IPS-NIHi7 (cell line): Measurements from ENCODE around the gene ST6GALNAC3.

Source experiments
- DNase-seq: peaks from one replicate; pipeline ENCODE4 v3.0.0; 2012; ENCODE audit warnings: mixed read lengths; ENCODE audit errors: extremely low spot score

The ST6GALNAC3 gene

GRCh38 chr1:76142771-76143540 is 68.4 kb downstream of the ST6GALNAC3 start:
- DNase-seq: no peak

- DNase-seq: no peak
These were observed 69.7 kb downstream of the ST6GALNAC3 start for GRCh38 chr1:76144247-76144646.

GRCh38 chr1:76145332-76145731 is 70.8 kb downstream of the ST6GALNAC3 start:
- DNase-seq: no peak

- DNase-seq: no peak
These were observed 71.6 kb downstream of the ST6GALNAC3 start for GRCh38 chr1:76146184-76146583.

GRCh38 chr1:76147917-76148316 is 73.4 kb downstream of the ST6GALNAC3 start:
- no peak for DNase-seq

- DNase-seq: no peak
These were observed 73.9 kb downstream of the ST6GALNAC3 start for GRCh38 chr1:76148460-76148859.

- no peak for DNase-seq
These were observed 79.3 kb downstream of the ST6GALNAC3 start for GRCh38 chr1:76153841-76154205.

- DNase-seq: peak; percentile 85
These were observed 79.8 kb downstream of the ST6GALNAC3 start for GRCh38 chr1:76154206-76154956.

- no peak for DNase-seq
These were observed 82.4 kb downstream of the ST6GALNAC3 start for GRCh38 chr1:76156987-76157386.

- no peak for DNase-seq
These were observed 83.6 kb downstream of the ST6GALNAC3 start for GRCh38 chr1:76158126-76158525.

GRCh38 chr1:76160225-76160624 is 85.7 kb downstream of the ST6GALNAC3 start:
- no peak for DNase-seq

GRCh38 chr1:76161451-76161850 is 86.9 kb downstream of the ST6GALNAC3 start:
- DNase-seq: no peak

GRCh38 chr1:76162254-76162653 is 87.7 kb downstream of the ST6GALNAC3 start:
- DNase-seq: no peak

- no peak for DNase-seq
These were observed 89.6 kb downstream of the ST6GALNAC3 start for GRCh38 chr1:76164165-76164564.

- no peak for DNase-seq
These were observed 95.5 kb downstream of the ST6GALNAC3 start for GRCh38 chr1:76170084-76170483.

- DNase-seq: no peak
These were observed 96.0 kb downstream of the ST6GALNAC3 start for GRCh38 chr1:76170513-76170912.

- no peak for DNase-seq
These were observed 101.5 kb downstream of the ST6GALNAC3 start for GRCh38 chr1:76176000-76176399.

- DNase-seq: no peak
These were observed 103.1 kb downstream of the ST6GALNAC3 start for GRCh38 chr1:76177615-76178014.

- DNase-seq: no peak
These were observed 104.7 kb downstream of the ST6GALNAC3 start for GRCh38 chr1:76179219-76179698.

GRCh38 chr1:76185207-76185606 is 110.7 kb downstream of the ST6GALNAC3 start:
- no peak for DNase-seq

- no peak for DNase-seq
These were observed 112.1 kb downstream of the ST6GALNAC3 start for GRCh38 chr1:76186554-76187170.

GRCh38 chr1:76187436-76187835 is 112.9 kb downstream of the ST6GALNAC3 start:
- no peak for DNase-seq

GRCh38 chr1:76189310-76189709 is 114.8 kb downstream of the ST6GALNAC3 start:
- DNase-seq: no peak
